G401.6 (cell line): ENCODE data around the gene GLIS1.
A peak's percentile ranks its signal among the peaks of the same experiment; 100 is the strongest.

Source experiments
- FAIRE-seq: peaks from 2 replicates; lab custom pipeline; 2012; peaks lifted over from hg19 to GRCh38; lab: Jason Lieb, UNC

GLIS1 gene

GRCh38 chr1:53735681-53736080 lies 3.3 kb downstream of the GLIS1 start:
- peak; percentile 30 for FAIRE-seq

DNA sequence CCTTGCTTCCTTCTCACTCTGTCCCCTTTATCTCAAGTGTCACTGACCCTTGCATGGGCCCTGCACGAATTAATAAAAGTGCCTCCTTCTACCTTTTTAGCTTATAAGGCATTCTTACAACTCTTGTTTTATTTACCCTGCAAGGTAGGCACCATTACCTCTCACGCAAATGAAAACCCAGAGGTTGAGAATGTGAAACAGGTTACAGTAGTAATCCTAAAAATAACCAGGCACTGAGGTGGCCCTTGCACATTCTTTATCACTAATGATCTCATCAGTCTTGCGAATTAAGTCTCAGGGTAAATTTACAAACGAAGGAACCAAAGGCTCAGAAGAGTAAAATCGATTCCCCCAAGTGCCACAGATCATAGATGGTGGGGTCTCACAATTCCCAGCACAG lies 3.7 kb downstream of the GLIS1 start:
- peak; percentile 23 for FAIRE-seq

- no peak for FAIRE-seq
These were observed 4.2 kb downstream of the GLIS1 start for GRCh38 chr1:53734650-53735211.

- no peak for FAIRE-seq
These were observed 4.9 kb downstream of the GLIS1 start for GRCh38 chr1:53733975-53734649.

GRCh38 chr1:53733447-53733931 lies 5.5 kb downstream of the GLIS1 start:
- FAIRE-seq: peak; percentile 3

- FAIRE-seq: peak; percentile 92
These were observed 6.0 kb downstream of the GLIS1 start for GRCh38 chr1:53732912-53733317.

DNA sequence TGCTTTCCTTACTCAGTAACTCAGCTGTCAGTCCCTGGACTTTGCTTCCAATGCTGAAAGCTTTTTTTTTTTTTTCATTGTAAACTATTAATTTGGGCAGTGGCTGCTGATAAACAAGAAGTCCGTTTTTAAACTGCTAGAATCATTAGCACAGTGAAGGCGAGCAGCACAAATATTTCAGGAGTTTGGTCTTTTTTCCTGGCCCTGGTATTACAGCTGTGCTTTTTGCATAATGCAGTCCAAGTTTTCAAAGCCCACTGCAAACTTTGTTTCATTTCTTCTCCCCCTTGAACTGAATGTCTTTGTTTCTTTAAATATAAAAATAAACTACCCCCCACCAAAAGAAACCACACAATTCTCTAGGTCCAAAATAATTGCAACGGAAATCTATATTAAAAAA lies 6.6 kb downstream of the GLIS1 start:
- FAIRE-seq: no peak

DNA sequence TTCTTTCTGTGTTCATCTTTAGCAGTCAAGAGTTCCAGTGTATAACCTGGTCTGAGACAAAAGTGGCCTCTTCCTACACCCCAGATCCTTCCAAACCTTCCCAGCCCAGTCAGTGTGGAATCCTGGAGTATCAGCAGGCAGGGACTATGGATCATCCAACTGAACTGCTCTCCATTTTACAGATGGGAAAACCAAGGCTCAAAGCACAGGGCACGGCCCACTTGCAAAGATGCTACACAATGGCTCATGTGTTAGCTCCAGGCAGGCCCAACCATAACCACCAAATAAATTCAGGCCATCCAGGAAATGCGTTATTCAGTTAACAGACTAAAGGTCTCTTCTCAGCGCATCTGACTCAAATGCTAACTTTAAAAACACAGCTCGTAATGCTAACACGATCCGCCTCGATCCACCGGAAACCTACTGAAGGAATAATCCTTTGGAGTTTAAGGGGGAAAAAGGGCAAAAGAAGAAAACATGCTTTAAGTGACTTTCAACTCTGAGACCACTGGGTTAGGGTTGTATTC lies 7.1 kb downstream of the GLIS1 start:
- FAIRE-seq: no peak

DNA sequence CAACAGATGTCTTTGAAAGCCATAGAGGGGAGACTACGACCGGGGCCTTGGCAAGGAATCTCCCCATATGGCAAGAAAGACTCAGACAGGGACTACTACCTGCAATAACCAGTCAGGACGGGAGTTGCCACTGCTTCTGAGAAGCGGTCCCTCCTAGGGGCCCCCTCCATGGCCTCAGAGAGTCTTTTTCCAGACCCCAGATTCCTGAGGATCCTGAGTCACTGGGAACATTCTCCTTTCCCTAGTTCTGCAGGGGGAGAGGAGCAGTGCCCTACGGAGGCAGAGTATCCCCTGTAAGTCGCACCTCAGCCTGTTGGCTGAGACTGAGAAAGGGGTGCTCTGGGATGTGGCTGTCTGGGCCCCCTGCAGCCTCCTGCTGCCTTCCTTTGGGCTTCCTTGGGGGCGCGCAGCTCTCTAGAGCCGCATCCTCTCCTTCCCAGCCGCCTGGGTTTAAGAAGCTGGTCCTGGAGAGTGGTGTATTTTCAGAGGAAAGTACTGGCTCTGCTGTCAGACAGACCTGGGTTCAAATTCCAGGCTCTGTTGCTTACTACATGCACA lies 7.8 kb downstream of the GLIS1 start:
- no peak for FAIRE-seq

GRCh38 chr1:53730224-53730865 lies 8.6 kb downstream of the GLIS1 start:
- FAIRE-seq: peak; percentile 77

GRCh38 chr1:53729456-53730223 lies 9.3 kb downstream of the GLIS1 start:
- peak; percentile 19 for FAIRE-seq

GRCh38 chr1:53728702-53729455 lies 10.1 kb downstream of the GLIS1 start:
- FAIRE-seq: no peak

GRCh38 chr1:53728196-53728595 lies 10.8 kb downstream of the GLIS1 start:
- no peak for FAIRE-seq

DNA sequence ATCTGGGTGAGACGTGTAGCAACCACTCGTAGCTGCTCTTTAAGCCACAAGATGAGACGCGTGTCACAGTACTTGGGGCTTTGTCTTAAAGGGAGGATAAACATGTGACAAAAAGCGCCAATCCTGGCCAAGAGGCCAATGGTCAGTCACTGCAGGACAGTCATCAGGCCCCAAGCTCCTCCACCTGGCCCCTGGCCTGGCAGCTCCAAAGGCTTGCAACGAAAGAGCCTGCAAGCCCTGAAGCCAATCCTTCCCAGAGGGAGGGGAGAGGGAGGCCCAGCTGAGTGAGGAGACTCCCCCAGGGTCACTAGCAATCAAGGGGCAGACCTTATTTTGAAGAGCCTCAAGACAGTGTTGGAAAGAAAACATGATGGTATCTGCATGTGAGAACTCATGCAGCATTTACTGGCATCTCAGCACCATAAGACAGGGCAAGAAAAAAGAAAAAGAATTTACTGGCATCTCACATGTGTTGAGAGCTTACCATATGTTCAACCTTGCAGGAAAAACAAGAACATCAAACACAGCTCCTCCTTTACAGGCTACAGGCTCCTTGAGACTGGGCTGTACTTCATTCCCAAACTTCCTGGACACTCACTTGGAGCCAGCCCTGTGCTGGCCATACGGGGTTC lies 11.4 kb downstream of the GLIS1 start:
- no peak for FAIRE-seq

GRCh38 chr1:53726009-53726600 lies 12.9 kb downstream of the GLIS1 start:
- FAIRE-seq: no peak

DNA sequence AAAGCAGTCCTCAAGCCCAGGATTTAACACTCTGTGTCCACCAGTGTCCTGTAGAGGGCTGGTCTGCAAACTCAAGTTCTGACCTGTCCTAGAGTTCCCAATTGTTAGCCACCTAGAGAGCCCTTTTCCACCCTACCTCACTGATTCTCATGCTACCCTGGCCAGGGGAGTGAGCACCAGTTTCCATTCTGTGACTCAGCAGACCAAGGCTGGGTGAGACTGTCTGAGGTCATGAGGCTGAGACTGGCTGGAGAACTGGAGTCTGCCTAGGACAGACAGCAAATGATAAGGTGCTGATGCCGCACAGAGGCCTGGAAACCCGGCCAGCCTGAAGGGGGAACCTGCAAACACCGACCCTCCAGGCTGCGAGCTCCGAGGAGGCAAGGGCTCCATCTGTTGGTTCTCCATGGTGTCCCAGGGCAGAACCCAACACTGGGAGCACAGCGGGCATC lies 13.7 kb downstream of the GLIS1 start:
- FAIRE-seq: peak; percentile 74

- no peak for FAIRE-seq
These were observed 16.9 kb downstream of the GLIS1 start for GRCh38 chr1:53722025-53722424.

DNA sequence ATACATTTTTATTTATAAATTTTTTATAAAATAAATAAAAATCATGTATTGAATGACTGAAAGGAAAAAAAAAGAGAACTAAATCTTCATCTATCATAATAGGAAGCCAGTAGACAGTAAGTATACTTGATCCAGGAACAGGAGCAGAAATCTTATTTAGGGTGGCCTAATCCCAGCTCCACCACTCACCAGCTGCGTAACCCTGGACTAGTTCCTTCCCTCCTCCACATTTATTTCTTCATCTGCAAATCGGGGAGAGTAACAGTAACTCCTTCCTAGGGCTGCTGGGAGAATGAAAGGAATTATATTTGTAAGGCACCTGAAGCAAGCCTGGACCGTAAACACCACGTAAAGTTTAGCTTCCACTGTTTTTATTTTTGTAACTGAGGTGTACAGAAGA lies 17.9 kb downstream of the GLIS1 start:
- peak; percentile 84 for FAIRE-seq

DNA sequence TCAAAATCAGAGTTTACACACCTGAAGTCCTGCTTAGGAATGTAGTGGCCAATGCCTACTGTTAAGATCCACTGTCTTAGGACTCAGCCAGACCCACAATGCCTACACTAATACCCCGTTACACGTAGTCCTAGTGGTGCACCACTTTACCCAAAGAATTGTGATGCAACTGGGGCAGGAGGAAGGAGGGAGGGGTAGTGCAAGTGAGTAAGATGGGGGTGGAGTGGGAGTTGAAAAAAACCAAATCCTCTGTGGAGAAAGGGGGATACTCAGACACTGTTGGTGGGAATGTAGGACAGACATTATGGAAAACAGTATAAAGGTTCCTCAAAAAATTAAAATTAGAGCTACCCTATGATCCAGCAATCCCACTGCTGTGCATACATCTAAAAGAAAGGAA lies 19.5 kb downstream of the GLIS1 start:
- FAIRE-seq: no peak

- no peak for FAIRE-seq
These were observed 20.5 kb downstream of the GLIS1 start for GRCh38 chr1:53718443-53718842.
